HCT116 (cell line): ENCODE measurements around the gene CYB5B. TPM values are rescaled to one million over a fixed set of nuclear protein-coding genes. Genes with fewer than 3 reads are reported as not detected.

ENCODE experiments used
- ATAC-seq: fragments of 200-7000 bp; cut with Tn5 transposase; 2 replicates; pipeline ENCODE4 v1.9.1; 2020; ENCODE audit warnings: mild to moderate bottlenecking, moderate library complexity
- BruUV-seq: library from RNA; stranded (reverse); fragments of 400-500 nt; replicated peaks from 2 replicates; lab custom pipeline; 2021; lab: Mats Ljungman, UMichigan
- CTCF ChIA-PET: fragments of 300-600 bp; sonication (Branson Sonifier 250); formaldehyde crosslinking; loops from one replicate; lab custom pipeline; 2021; ENCODE audit warnings: antibody characterized with exemption; lab: Charles Lee
- POLR2A ChIA-PET: fragments of 300-600, 350-600 bp; sonication (Branson Sonifier 250); formaldehyde crosslinking; loops from one replicate; lab custom pipeline; 2021; ENCODE audit warnings: antibody characterized with exemption; lab: Charles Lee
- RAD21 ChIA-PET, 2 experiments: fragments of 300-600 bp; sonication (Branson Sonifier 250); formaldehyde crosslinking; loops; one replicate each; lab custom pipeline; 2023; ENCODE audit warnings: low total read pairs in 2 of 2; ENCODE audit not compliant: uncharacterized antibody in 2 of 2, unreplicated experiment in 2 of 2, low non-redundant PET in 1 of 2; lab: Charles Lee
- DNase-seq: peaks from one replicate; pipeline ENCODE4 v3.0.0-alpha.2; 2010; ENCODE audit warnings: low read depth, low spot score
- H2AFZ ChIP-seq: fragments of 200-600 bp; shearing (Covaris generic), sonication (generic); 2 replicates; pipeline ENCODE4 v1.6.1; 2017; ENCODE audit warnings: low read depth, mixed run types, mixed read lengths, antibody characterized with exemption, low read length; ENCODE audit not compliant: poor library complexity, severe bottlenecking
- H3K27ac ChIP-seq: 2 replicates; pipeline ENCODE4 v1.5.1; 2012; ENCODE audit warnings: low read depth, low read length
- H3K27me3 ChIP-seq: fragments of 200-600 bp; sonication (generic); 2 replicates; pipeline ENCODE4 v1.6.1; 2016; ENCODE audit warnings: mixed run types, low read length, mixed read lengths; ENCODE audit not compliant: insufficient read depth
- H3K36me3 ChIP-seq, 2 experiments: fragments of 200-500 bp in 1 of 2; fragments of 200-600 bp in 1 of 2; sonication (Bioruptor generic) in 1 of 2; sonication (generic) in 1 of 2; 2 replicates each; pipeline versions ENCODE4 v1.5.1 to v1.6.1; 2014 to 2016; ENCODE audit warnings: low read length in 2 of 2, inconsistent platforms in 1 of 2, mixed read lengths in 1 of 2, mixed run types in 1 of 2; ENCODE audit not compliant: insufficient read depth in 2 of 2, control insufficient read depth in 1 of 2
- H3K4me1 ChIP-seq, 2 experiments: fragments of 200-600 bp in 1 of 2; sonication (generic) in 1 of 2; 2 replicates each; pipeline versions ENCODE4 v1.5.1 to v1.6.1; 2012 to 2017; ENCODE audit warnings: low read length in 2 of 2, inconsistent platforms in 1 of 2, mild to moderate bottlenecking in 1 of 2, mixed read lengths in 1 of 2, mixed run types in 1 of 2, moderate library complexity in 1 of 2; ENCODE audit not compliant: insufficient read depth in 2 of 2, control insufficient read depth in 1 of 2
- H3K4me2 ChIP-seq: fragments of 200-600 bp; sonication (generic); 2 replicates; pipeline ENCODE4 v1.6.1; 2017; ENCODE audit warnings: mixed run types, low read length, mixed read lengths
- H3K4me3 ChIP-seq, 2 experiments: fragments of 200-600 bp in 1 of 2; sonication (generic) in 1 of 2; replicated peaks in 1 of 2; 2 replicates each; pipeline ENCODE4 v1.5.1; 2011 to 2016; ENCODE audit warnings: low read length in 2 of 2, control low read depth in 1 of 2, low read depth in 1 of 2, mild to moderate bottlenecking in 1 of 2, mixed read lengths in 1 of 2, mixed run types in 1 of 2
- H3K79me2 ChIP-seq: fragments of 200-600 bp; sonication (generic); 2 replicates; pipeline ENCODE4 v1.6.1; 2017; ENCODE audit warnings: mild to moderate bottlenecking, mixed run types, low read length, moderate library complexity, mixed read lengths; ENCODE audit not compliant: insufficient read depth
- H3K9ac ChIP-seq: fragments of 200-600 bp; sonication (generic); 2 replicates; pipeline ENCODE4 v1.6.1; 2016; ENCODE audit warnings: low read length, mixed read lengths
- H3K9me2 ChIP-seq: fragments of 200-600 bp; sonication (generic), shearing (Covaris generic); 2 replicates; pipeline ENCODE4 v1.6.1; 2017; ENCODE audit warnings: mixed run types, mild to moderate bottlenecking, moderate library complexity; ENCODE audit not compliant: insufficient read depth
- H3K9me3 ChIP-seq, 2 experiments: fragments of 200-500 bp in 1 of 2; fragments of 200-600 bp in 1 of 2; sonication (Bioruptor generic) in 1 of 2; sonication (generic) in 1 of 2; 2 replicates each; pipeline ENCODE4 v1.6.1; 2014 to 2017; ENCODE audit warnings: low read length in 2 of 2, mixed read lengths in 2 of 2, inconsistent platforms in 1 of 2, low read depth in 1 of 2, mild to moderate bottlenecking in 1 of 2, mixed run types in 1 of 2, moderate library complexity in 1 of 2; ENCODE audit not compliant: control insufficient read depth in 1 of 2, insufficient read depth in 1 of 2
- H4K20me1 ChIP-seq: fragments of 200-600 bp; sonication (generic), shearing (Covaris generic); 2 replicates; pipeline ENCODE4 v1.6.1; 2017; ENCODE audit warnings: mixed run types, mild to moderate bottlenecking, moderate library complexity; ENCODE audit not compliant: insufficient read depth
- MAX ChIP-seq: IDR thresholded peaks from 2 replicates; pipeline ENCODE4 v1.6.1; 2012
- intact Hi-C: fragments of 100-400 bp; cut with micrococcal nuclease; formaldehyde crosslinking; loops from 2 replicates; pipeline ENCODE4 v1.10.0; 2022
- total RNA-seq: library from RNA; stranded (reverse); gene quantifications from one replicate; pipeline ENCODE4 v1.2.1, GENCODE V29; 2021; ENCODE audit not compliant: unreplicated experiment
- TF ChIP-seq, protein P1 (sequence below): IDR thresholded peaks from 2 replicates; pipeline ENCODE4 v1.6.1; 2012; ENCODE audit warnings: low read depth

The CYB5B gene
- total RNA-seq, 1 experiment from 2014 or later, result 689 TPM

- Histone ChIP-seq H3K9me2 (no peaks in the 10 kb centered on the region), H3K36me3 (peaks cover 23 to 43% of the 10 kb centered on the region in 2 experiments), H4K20me1 (no peaks in the 10 kb centered on the region), H3K27ac (peak overlapping the region; percentile 57; the same call in 1 of the 2 replicates), H3K4me1 (peaks cover 71 to 90% of the 10 kb centered on the region in 2 experiments), H3K9me3 (no peaks in the 10 kb centered on the region)
- ChIA-PET POLR2A (interaction anchor here (0.5 kb wide), 1 partner anchor 38 kb away, joined by 3 read pairs; no protein-coding TSS in a partner anchor), CTCF (no interaction called here)
- no TSS peak for BruUV-seq
- DNase-seq, result no peak
- TF ChIP-seq MAX, result no peak
- TF ChIP-seq, protein P1, sequence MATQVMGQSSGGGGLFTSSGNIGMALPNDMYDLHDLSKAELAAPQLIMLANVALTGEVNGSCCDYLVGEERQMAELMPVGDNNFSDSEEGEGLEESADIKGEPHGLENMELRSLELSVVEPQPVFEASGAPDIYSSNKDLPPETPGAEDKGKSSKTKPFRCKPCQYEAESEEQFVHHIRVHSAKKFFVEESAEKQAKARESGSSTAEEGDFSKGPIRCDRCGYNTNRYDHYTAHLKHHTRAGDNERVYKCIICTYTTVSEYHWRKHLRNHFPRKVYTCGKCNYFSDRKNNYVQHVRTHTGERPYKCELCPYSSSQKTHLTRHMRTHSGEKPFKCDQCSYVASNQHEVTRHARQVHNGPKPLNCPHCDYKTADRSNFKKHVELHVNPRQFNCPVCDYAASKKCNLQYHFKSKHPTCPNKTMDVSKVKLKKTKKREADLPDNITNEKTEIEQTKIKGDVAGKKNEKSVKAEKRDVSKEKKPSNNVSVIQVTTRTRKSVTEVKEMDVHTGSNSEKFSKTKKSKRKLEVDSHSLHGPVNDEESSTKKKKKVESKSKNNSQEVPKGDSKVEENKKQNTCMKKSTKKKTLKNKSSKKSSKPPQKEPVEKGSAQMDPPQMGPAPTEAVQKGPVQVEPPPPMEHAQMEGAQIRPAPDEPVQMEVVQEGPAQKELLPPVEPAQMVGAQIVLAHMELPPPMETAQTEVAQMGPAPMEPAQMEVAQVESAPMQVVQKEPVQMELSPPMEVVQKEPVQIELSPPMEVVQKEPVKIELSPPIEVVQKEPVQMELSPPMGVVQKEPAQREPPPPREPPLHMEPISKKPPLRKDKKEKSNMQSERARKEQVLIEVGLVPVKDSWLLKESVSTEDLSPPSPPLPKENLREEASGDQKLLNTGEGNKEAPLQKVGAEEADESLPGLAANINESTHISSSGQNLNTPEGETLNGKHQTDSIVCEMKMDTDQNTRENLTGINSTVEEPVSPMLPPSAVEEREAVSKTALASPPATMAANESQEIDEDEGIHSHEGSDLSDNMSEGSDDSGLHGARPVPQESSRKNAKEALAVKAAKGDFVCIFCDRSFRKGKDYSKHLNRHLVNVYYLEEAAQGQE, result no peak
- TF ChIP-seq, all 23 proteins: peak for 0
- H3K79me2 ChIP-seq, result peaks cover 100% of the 10 kb centered on the region
- 0 out of 2 replicates have a peak overlapping the region, but pooled peaks have one; percentile 2 for H3K4me2 ChIP-seq
- H3K9ac ChIP-seq, result 0 out of 2 replicates have a peak overlapping the region, but pooled peaks have one; percentile 5
- RAD21 ChIA-PET, result no interaction called here
- no peak for ATAC-seq
- intact Hi-C loops, result no loop called here
- no peaks in the 10 kb centered on the region for H3K27me3 ChIP-seq
- H2AFZ ChIP-seq, result no peak overlapping the region
- H3K4me3 ChIP-seq, result no peak overlapping the region
Observed at GRCh38 chr16:69444873-69445517, 20.6 kb downstream of the CYB5B start.
